ENCODE results near the gene ZNF722.

ZNF722 gene

GRCh38 chr7:64037095-64037494, 38.4 kb downstream of the ZNF722 start:
- H3K27ac ChIP-seq (ENCODE audit: poor library complexity, severe bottlenecking): no peak overlapping the region
- TF ChIP-seq CTCF (IDR thresholded peaks at IDR 0.05; ENCODE audit: poor library complexity, severe bottlenecking): no peak
- no peak overlapping the region for H3K4me3 ChIP-seq (ENCODE audit: severe bottlenecking)
- no peaks in the 10 kb centered on the region for H3K36me3 ChIP-seq (ENCODE audit: low read depth)
- no peaks in the 10 kb centered on the region for H3K27me3 ChIP-seq (ENCODE audit: insufficient read depth, poor library complexity, severe bottlenecking)
- DNase-seq (ENCODE audit: low spot score) (no peak), ATAC-seq (ENCODE audit: low read depth) (no peak)
- peaks cover 2% of the 10 kb centered on the region for H3K9me3 ChIP-seq (ENCODE audit: severe bottlenecking)
- H3K4me1 ChIP-seq (ENCODE audit: insufficient read depth, poor library complexity, severe bottlenecking): no peaks in the 10 kb centered on the region

- TF ChIP-seq CTCF (IDR thresholded peaks at IDR 0.05; ENCODE audit: poor library complexity, severe bottlenecking): no peak
- DNase-seq (ENCODE audit: low spot score): no peak
- no peaks in the 10 kb centered on the region for H3K4me1 ChIP-seq (ENCODE audit: insufficient read depth, poor library complexity, severe bottlenecking)
- no peaks in the 10 kb centered on the region for H3K27me3 ChIP-seq (ENCODE audit: insufficient read depth, poor library complexity, severe bottlenecking)
- H3K4me3 ChIP-seq (ENCODE audit: severe bottlenecking): no peak within 1 kb of the TSS
- no peak for ATAC-seq (ENCODE audit: low read depth)
- no peak within 1 kb of the TSS for H3K27ac ChIP-seq (ENCODE audit: poor library complexity, severe bottlenecking)
- H3K9me3 ChIP-seq (ENCODE audit: severe bottlenecking): peaks cover 7% of the 10 kb centered on the region
- H3K36me3 ChIP-seq (ENCODE audit: low read depth): no peaks in the 10 kb centered on the region
These were observed 46.8 kb downstream of the ZNF722 start, which contains the start of gene ZNF727 for GRCh38 chr7:64045301-64046040. Gene ZNF727, plus strand, starts transcription at chr7:64045434. Its CDS starts 188 bp downstream, at chr7:64045622.

GRCh38 chr7:64046041-64046389, 47.4 kb downstream of the ZNF722 start:
- Histone ChIP-seq H3K9me3 (ENCODE audit: severe bottlenecking) (peaks cover 7% of the 10 kb centered on the region), H3K4me3 (ENCODE audit: severe bottlenecking) (no peak overlapping the region), H3K27ac (ENCODE audit: poor library complexity, severe bottlenecking) (no peak overlapping the region), H3K4me1 (ENCODE audit: insufficient read depth, poor library complexity, severe bottlenecking) (no peaks in the 10 kb centered on the region), H3K36me3 (ENCODE audit: low read depth) (no peaks in the 10 kb centered on the region), H3K27me3 (ENCODE audit: insufficient read depth, poor library complexity, severe bottlenecking) (no peaks in the 10 kb centered on the region)
- ATAC-seq (ENCODE audit: low read depth) (no peak), DNase-seq (ENCODE audit: low spot score) (no peak)
- no peak for TF ChIP-seq CTCF (IDR thresholded peaks at IDR 0.05; ENCODE audit: poor library complexity, severe bottlenecking)

Data from RWPE2 (cell line).